ENCODE results near the gene UST.

GRCh38 chr6:148943451-148943850, 196.6 kb downstream of the UST start:
- TF ChIP-seq ZNF274 (IDR thresholded peaks at IDR 0.05; ENCODE audit: low read depth, low read length) (no peak), YY1 (IDR thresholded peaks at IDR 0.05; ENCODE audit: insufficient read depth, insufficient read length) (no peak), SUZ12 (IDR thresholded peaks at IDR 0.05; ENCODE audit: extremely low read depth, insufficient read depth, insufficient read length) (no peak)

Data from NT2/D1 (cell line).